K562 (cell line): Measurements from ENCODE around the gene ABCB9.

Source experiments
- HCFC1 ChIP-seq: IDR thresholded peaks from 2 replicates; pipeline ENCODE4 v1.6.1; 2012; ENCODE audit warnings: low read depth, low read length, improper control_type of control experiment
- NEUROD1 ChIP-seq: fragments of 150-350 bp; IDR thresholded peaks from 2 replicates; pipeline ENCODE4 v1.6.1; 2014; ENCODE audit warnings: borderline replicate concordance, low read length, low read depth; ENCODE audit not compliant: partially characterized antibody
- POLR2A ChIP-seq: fragments of 450-650 bp; conservative IDR thresholded peaks from 2 replicates; pipeline ENCODE4 v1.6.1; 2016
- TEAD4 ChIP-seq, 2 experiments: sonication (generic) in 1 of 2; formaldehyde crosslinking in 1 of 2; IDR thresholded peaks; 2 replicates each; pipeline versions ENCODE4 v1.6.1 to v1.8.0; 2012 to 2022; ENCODE audit warnings: borderline replicate concordance in 1 of 2, inconsistent platforms in 1 of 2, low read length in 1 of 2, mild to moderate bottlenecking in 1 of 2, missing genetic modification reagents in 1 of 2
- TF ChIP-seq, protein P1 (sequence below), 3 experiments: IDR thresholded peaks in 2 of 3; conservative IDR thresholded peaks in 1 of 3; 2 replicates each; pipeline ENCODE4 v1.5.1; 2011 to 2012; ENCODE audit warnings: low read length in 3 of 3, mild to moderate bottlenecking in 3 of 3, control low read depth in 2 of 3, improper control_type of control experiment in 1 of 3, inconsistent platforms in 1 of 3, low read depth in 1 of 3, mixed read lengths in 1 of 3, moderate library complexity in 1 of 3; ENCODE audit not compliant: insufficient read depth in 2 of 3

DNA sequence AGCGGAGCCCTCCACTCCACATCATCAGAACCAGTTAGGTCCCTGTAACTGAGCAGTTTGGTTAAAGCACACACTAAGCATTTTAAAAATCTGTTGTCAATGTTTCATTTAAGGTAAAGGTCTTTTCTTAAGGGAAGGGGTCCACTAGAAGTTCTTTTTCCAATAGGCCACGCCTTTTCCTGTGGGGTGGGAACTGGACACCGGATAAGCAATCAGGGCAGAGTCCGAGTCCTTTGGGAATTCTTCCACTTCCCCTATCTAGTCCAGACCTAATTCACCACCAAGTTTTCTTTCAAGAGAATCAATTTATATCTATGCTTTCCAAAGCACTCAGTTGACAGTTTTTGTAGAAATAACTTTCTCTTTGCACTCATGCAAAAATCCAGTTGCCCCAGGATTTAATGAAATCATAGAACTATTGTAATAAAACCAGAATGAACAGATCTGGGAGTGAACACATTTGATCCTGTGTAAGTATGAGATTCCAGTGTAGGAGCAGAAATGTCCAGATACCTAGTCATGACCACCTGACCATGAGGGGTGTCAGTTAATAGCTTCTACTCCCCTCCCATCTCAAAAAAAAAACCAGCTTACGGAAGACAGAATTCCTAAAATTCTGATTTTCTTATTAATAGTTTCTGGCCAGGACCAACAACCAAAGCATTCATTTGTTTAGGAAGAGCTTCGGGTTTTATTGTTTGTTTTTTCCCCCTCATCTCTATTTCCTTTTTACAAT is 82.0 kb downstream of the ABCB9 start:
- TF ChIP-seq NEUROD1 (no peak), HCFC1 (no peak), TEAD4 (IDR thresholded peaks at IDR 0.05; ENCODE audit: low read length) (no peak), TEAD4 (CRISPR knock-in tag; IDR thresholded peaks at IDR 0.05; ENCODE audit: borderline replicate concordance) (no peak), POLR2A (no peak)
- TF ChIP-seq, protein P1, sequence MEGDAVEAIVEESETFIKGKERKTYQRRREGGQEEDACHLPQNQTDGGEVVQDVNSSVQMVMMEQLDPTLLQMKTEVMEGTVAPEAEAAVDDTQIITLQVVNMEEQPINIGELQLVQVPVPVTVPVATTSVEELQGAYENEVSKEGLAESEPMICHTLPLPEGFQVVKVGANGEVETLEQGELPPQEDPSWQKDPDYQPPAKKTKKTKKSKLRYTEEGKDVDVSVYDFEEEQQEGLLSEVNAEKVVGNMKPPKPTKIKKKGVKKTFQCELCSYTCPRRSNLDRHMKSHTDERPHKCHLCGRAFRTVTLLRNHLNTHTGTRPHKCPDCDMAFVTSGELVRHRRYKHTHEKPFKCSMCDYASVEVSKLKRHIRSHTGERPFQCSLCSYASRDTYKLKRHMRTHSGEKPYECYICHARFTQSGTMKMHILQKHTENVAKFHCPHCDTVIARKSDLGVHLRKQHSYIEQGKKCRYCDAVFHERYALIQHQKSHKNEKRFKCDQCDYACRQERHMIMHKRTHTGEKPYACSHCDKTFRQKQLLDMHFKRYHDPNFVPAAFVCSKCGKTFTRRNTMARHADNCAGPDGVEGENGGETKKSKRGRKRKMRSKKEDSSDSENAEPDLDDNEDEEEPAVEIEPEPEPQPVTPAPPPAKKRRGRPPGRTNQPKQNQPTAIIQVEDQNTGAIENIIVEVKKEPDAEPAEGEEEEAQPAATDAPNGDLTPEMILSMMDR (IDR thresholded peaks at IDR 0.05 in 2 of 3, conservative IDR thresholded peaks at IDR 0.05 in 1 of 3; ENCODE audit: insufficient read depth in 2 of 3, low read depth in 1 of 3, low read length in 3 of 3): no peak
